ENCODE data around the gene CCL11. TPM values are rescaled to one million over a fixed set of nuclear protein-coding genes. Genes with fewer than 3 reads are reported as not detected.

CCL11 gene
- total RNA-seq (2016; rRNA removed; fragmentation: Illumina TruSeq; extraction: Trizol) (not detected in 2 replicates), polyA plus RNA-seq (2011; rRNA removed) (not detected in 2 replicates), polyA minus RNA-seq (2011; rRNA and poly(A)+ RNA removed; ENCODE audit: low replicate concordance) (not detected in 2 replicates), Bru-seq, nascent RNA (not detected), BruChase-seq, experiment 1, labeled RNA remaining after a 6-hour chase (not detected), BruChase-seq, experiment 2, labeled RNA remaining after a 2-hour chase (not detected)
- total RNA-seq (2016; cell fraction: cytosol; rRNA removed; fragmentation: Illumina TruSeq; extraction: Trizol; ENCODE audit: low read depth) = not detected in 2 replicates
- total RNA-seq (2016; cell fraction: insoluble cytoplasmic fraction; rRNA removed; fragmentation: Illumina TruSeq; extraction: Trizol) = not detected in 2 replicates
- total RNA-seq (2016; cell fraction: membrane; rRNA removed; fragmentation: Illumina TruSeq; extraction: Trizol) = not detected in 2 replicates
- not detected in 2 replicates for total RNA-seq (2016; cell fraction: nucleus; rRNA removed; fragmentation: Illumina TruSeq; extraction: Trizol)
- polyA plus RNA-seq (2011; cell fraction: cytosol; rRNA removed) = not detected in 2 replicates
- polyA plus RNA-seq (2011; cell fraction: nucleus; rRNA removed) = not detected in 2 replicates
- not detected in 2 replicates for polyA plus RNA-seq (2012)
- not detected in 2 replicates for polyA plus RNA-seq (2016; cell fraction: cytosol; fragmentation: Illumina TruSeq; extraction: Trizol; ENCODE audit: low read depth)
- not detected in 2 replicates for polyA plus RNA-seq (2016; cell fraction: insoluble cytoplasmic fraction; fragmentation: Illumina TruSeq; extraction: Trizol; ENCODE audit: low read depth)
- not detected in 2 replicates for polyA plus RNA-seq (2016; cell fraction: membrane; fragmentation: Illumina TruSeq; extraction: Trizol; ENCODE audit: low read depth)
- not detected in 2 replicates for polyA plus RNA-seq (2016; cell fraction: nucleus; fragmentation: Illumina TruSeq; extraction: Trizol; ENCODE audit: insufficient read depth, low read depth)
- polyA minus RNA-seq (2011; cell fraction: cytosol; rRNA and poly(A)+ RNA removed) = not detected in 2 replicates
- polyA minus RNA-seq (2011; cell fraction: nucleus; rRNA and poly(A)+ RNA removed) = not detected in 2 replicates
- long read RNA-seq, experiment 1 = 0 reads
- long read RNA-seq, experiment 2 = 0 reads

- POLR2A ChIA-PET = no interaction called here
These were observed at the start of gene CCL11 for GRCh38 chr17:34285286-34285792. TSS of gene CCL11 (plus strand) at chr17:34285742. CDS start at chr17:34285809, 67 bp downstream.

More at GRCh38 chr17:34285286-34285792, at the start of gene CCL11:
- Histone ChIP-seq H3K27me3 (ENCODE audit: control insufficient read depth in 1 of 2, insufficient read depth in 2 of 2, low read length in 2 of 2) (no peaks in the 10 kb centered on the region; a peak in 1 of 5 replicates), H3K27ac (ENCODE audit: extremely low read length, insufficient read depth, low read length) (no peak within 1 kb of the TSS), H3K4me2 (ENCODE audit: low read depth, low read length) (no peak within 1 kb of the TSS), H3K9me3 (ENCODE audit: low read length) (no peaks in the 10 kb centered on the region), H4K20me1 (ENCODE audit: insufficient read depth, low read length) (no peaks in the 10 kb centered on the region), H3K79me2 (ENCODE audit: insufficient read depth, low read length) (no peaks in the 10 kb centered on the region), H3K4me3 (replicated peaks in 1 of 3; ENCODE audit: insufficient read depth in 1 of 3, low read depth in 2 of 3, low read length in 3 of 3) (no peak within 1 kb of the TSS), H3K9ac (ENCODE audit: insufficient read depth, low read depth, low read length) (no peak within 1 kb of the TSS), H2AFZ (ENCODE audit: low read length) (no peak within 1 kb of the TSS), H3K4me1 (ENCODE audit: insufficient read depth, low read length) (no peaks in the 10 kb centered on the region), H3K36me3 (replicated peaks in 1 of 2; ENCODE audit: control insufficient read depth in 1 of 2, insufficient read depth in 2 of 2, low read length in 2 of 2) (no peaks in the 10 kb centered on the region)
- no peak for DNase-seq (ENCODE audit: low spot score)
- intact Hi-C loops (cut with micrococcal nuclease; ENCODE audit: unreplicated experiment) (no loop called here), in situ Hi-C loops (cut with HindIII; ENCODE audit: extremely low pct_ligation_motif_present, low pct_unique_long_range_greater_than_20kb) (no loop called here)
- TF ChIP-seq DBP (CRISPR knock-in tag; IDR thresholded peaks at IDR 0.05; ENCODE audit: not compliant biosample characterization) = no peak
- TF ChIP-seq SATB2 (CRISPR knock-in tag; IDR thresholded peaks at IDR 0.05) = no peak
- TF ChIP-seq ZNF616 (CRISPR knock-in tag; IDR thresholded peaks at IDR 0.05; ENCODE audit: low read depth) = no peak
- TF ChIP-seq MAX (IDR thresholded peaks at IDR 0.05) = no peak
- no peak for TF ChIP-seq MZF1 (CRISPR knock-in tag; IDR thresholded peaks at IDR 0.05; ENCODE audit: borderline replicate concordance)
- TF ChIP-seq RNF2 (conservative IDR thresholded peaks at IDR 0.05; ENCODE audit: low read depth) = no peak
- TF ChIP-seq ZNF775 (CRISPR knock-in tag; IDR thresholded peaks at IDR 0.05; ENCODE audit: borderline replicate concordance) = no peak
- TF ChIP-seq RARG (CRISPR knock-in tag; IDR thresholded peaks at IDR 0.05; ENCODE audit: low read depth) = no peak
- no peak for TF ChIP-seq SP1 (IDR thresholded peaks at IDR 0.05)
- no peak for TF ChIP-seq SP1 (CRISPR knock-in tag; IDR thresholded peaks at IDR 0.05)
- no peak for TF ChIP-seq KLF16 (CRISPR knock-in tag; IDR thresholded peaks at IDR 0.05)
- no peak for TF ChIP-seq KDM2A (CRISPR knock-in tag; IDR thresholded peaks at IDR 0.05; ENCODE audit: borderline replicate concordance, low read depth)
- no peak for TF ChIP-seq HIC2 (CRISPR knock-in tag; IDR thresholded peaks at IDR 0.05; ENCODE audit: low read depth)
- no peak for TF ChIP-seq ETV5 (CRISPR knock-in tag; IDR thresholded peaks at IDR 0.05; ENCODE audit: borderline replicate concordance)
- no peak for TF ChIP-seq ZNF788 (CRISPR knock-in tag; IDR thresholded peaks at IDR 0.05; ENCODE audit: borderline replicate concordance)
- no peak for TF ChIP-seq ZNF772 (CRISPR knock-in tag; IDR thresholded peaks at IDR 0.05)
- no peak for TF ChIP-seq HNF1B (CRISPR knock-in tag; IDR thresholded peaks at IDR 0.05)
- FAIRE-seq = no peak
- CTCF ChIA-PET (ENCODE audit: low intra/inter-chr PET ratio, low total read pairs) = no interaction called here
- WGBS (ENCODE audit: low lambda C conversion rate) = 0% methylated on average over 4 of the region's 4 CpGs
- ATAC-seq = no peak
- no TSS peak for BruUV-seq (replicated peaks)
